Caco-2 (cell line): Measurements from ENCODE around the gene TSNAX. TPM values are rescaled to one million over a fixed set of nuclear protein-coding genes. Genes with fewer than 3 reads are reported as not detected.

Source experiments
- BruUV-seq: library from RNA; stranded (reverse); fragments of 400-500 nt; replicated peaks from 2 replicates; lab custom pipeline; 2021; lab: Mats Ljungman, UMichigan
- CTCF ChIA-PET: fragments of 300-600 bp; sonication (Branson Sonifier 250); formaldehyde crosslinking; loops from one replicate; lab custom pipeline; 2022; ENCODE audit warnings: antibody characterized with exemption; lab: Charles Lee
- POLR2A ChIA-PET: fragments of 300-600 bp; sonication (Branson Sonifier 250); formaldehyde crosslinking; loops from one replicate; lab custom pipeline; 2022; ENCODE audit warnings: antibody characterized with exemption; lab: Charles Lee
- DNase-seq, 2 experiments: peaks; one replicate each; pipeline versions ENCODE4 v3.0.0 to v3.0.0-alpha.2; 2020 to 2022
- H3K27me3 ChIP-seq: replicated peaks from 2 replicates; pipeline ENCODE4 v1.6.0; 2011; ENCODE audit warnings: low read length; ENCODE audit not compliant: control insufficient read depth, insufficient read depth
- H3K36me3 ChIP-seq: 2 replicates; pipeline ENCODE4 v1.5.1; 2011; ENCODE audit warnings: low read length; ENCODE audit not compliant: control insufficient read depth, insufficient read depth
- H3K4me1 ChIP-seq: fragments of 250-450 bp; sonication (Bioruptor Pico); 2 replicates; pipeline ENCODE4 v1.5.1; 2020; ENCODE audit warnings: mild to moderate bottlenecking
- H3K4me3 ChIP-seq: 2 replicates; pipeline ENCODE4 v1.5.1; 2011; ENCODE audit warnings: low read depth, mild to moderate bottlenecking, control low read depth, low read length
- H3K9me3 ChIP-seq: fragments of 250-450 bp; sonication (Bioruptor Pico); 2 replicates; pipeline ENCODE4 v1.5.1; 2020; ENCODE audit warnings: mild to moderate bottlenecking, moderate library complexity
- H3K27ac Mint-ChIP-seq: one replicate; pipeline ENCODE4 v1.8.0; 2022; ENCODE audit warnings: mixed read lengths; ENCODE audit not compliant: unreplicated experiment
- H3K27me3 Mint-ChIP-seq: one replicate; pipeline ENCODE4 v1.8.0; 2022; ENCODE audit warnings: mixed read lengths; ENCODE audit not compliant: insufficient read depth, unreplicated experiment
- H3K36me3 Mint-ChIP-seq: one replicate; pipeline ENCODE4 v1.8.0; 2022; ENCODE audit warnings: mild to moderate bottlenecking, mixed read lengths; ENCODE audit not compliant: insufficient read depth, unreplicated experiment
- H3K4me1 Mint-ChIP-seq: one replicate; pipeline ENCODE4 v1.8.0; 2022; ENCODE audit warnings: low read depth, mixed read lengths; ENCODE audit not compliant: unreplicated experiment
- H3K4me3 Mint-ChIP-seq: one replicate; pipeline ENCODE4 v1.8.0; 2022; ENCODE audit warnings: mild to moderate bottlenecking, moderate library complexity, mixed read lengths; ENCODE audit not compliant: unreplicated experiment
- H3K9me3 Mint-ChIP-seq: one replicate; pipeline ENCODE4 v1.8.0; 2022; ENCODE audit warnings: mixed read lengths; ENCODE audit not compliant: unreplicated experiment
- CTCF ChIP-seq, 2 experiments: fragments of 200-600 bp in 1 of 2; IDR thresholded peaks; 1 replicate in 1 of 2; 2 replicates in 1 of 2; pipeline versions ENCODE4 v1.5.1 to v1.8.0; 2011 to 2022; ENCODE audit warnings: antibody characterized with exemption in 1 of 2, control low read depth in 1 of 2, inconsistent platforms in 1 of 2, low read depth in 1 of 2, low read length in 1 of 2, mild to moderate bottlenecking in 1 of 2, moderate library complexity in 1 of 2; ENCODE audit not compliant: insufficient read depth in 1 of 2, severe bottlenecking in 1 of 2, unreplicated experiment in 1 of 2
- intact Hi-C: fragments of 100-400 bp; cut with micrococcal nuclease; formaldehyde crosslinking; loops from one replicate; pipeline ENCODE4 v1.10.0; 2022; ENCODE audit not compliant: unreplicated experiment
- total RNA-seq: library from RNA; stranded (reverse); gene quantifications from 2 replicates; pipeline ENCODE4 v1.2.3, GENCODE V29; 2022

Gene TSNAX
- total RNA-seq, 1 experiment from 2014 or later = 39.0 TPM

GRCh38 chr1:231507476-231508355 lies 20.8 kb upstream of the TSNAX start:
- ChIA-PET POLR2A (no interaction called here), CTCF (interaction anchor here (0.6 kb wide), 1 partner anchor 39 kb away, joined by 3 read pairs; no protein-coding TSS in a partner anchor)
- Histone ChIP-seq H3K27me3 (no peaks in the 10 kb centered on the region), H3K4me3 (no peak overlapping the region), H3K4me1 (peaks cover 20% of the 10 kb centered on the region), H3K36me3 (no peaks in the 10 kb centered on the region), H3K9me3 (no peaks in the 10 kb centered on the region)
- H3K27ac Mint-ChIP-seq = no peak overlapping the region
- H3K4me1 Mint-ChIP-seq = peaks cover 32% of the 10 kb centered on the region
- H3K27me3 Mint-ChIP-seq = no peaks in the 10 kb centered on the region
- no peak overlapping the region for H3K4me3 Mint-ChIP-seq
- no peak for TF ChIP-seq CTCF (IDR thresholded peaks at IDR 0.05; ENCODE audit: insufficient read depth in 1 of 2, low read depth in 1 of 2, low read length in 1 of 2, severe bottlenecking in 1 of 2, unreplicated experiment in 1 of 2)
- DNase-seq = no peak
- BruUV-seq = no TSS peak
- peaks cover 10% of the 10 kb centered on the region for H3K9me3 Mint-ChIP-seq
- intact Hi-C loops = loop anchor here (1.0 kb wide), 1 partner anchor 21 kb away; the partner anchor contains the start of gene TSNAX
- H3K36me3 Mint-ChIP-seq = no peaks in the 10 kb centered on the region

GRCh38 chr1:231508497-231508896 lies 20.0 kb upstream of the TSNAX start:
- no peak for TF ChIP-seq CTCF (IDR thresholded peaks at IDR 0.05; ENCODE audit: insufficient read depth in 1 of 2, low read depth in 1 of 2, low read length in 1 of 2, severe bottlenecking in 1 of 2, unreplicated experiment in 1 of 2)
- Mint-ChIP-seq H3K4me1 (peaks cover 32% of the 10 kb centered on the region), H3K36me3 (no peaks in the 10 kb centered on the region), H3K4me3 (no peak overlapping the region), H3K9me3 (peaks cover 10% of the 10 kb centered on the region), H3K27me3 (no peaks in the 10 kb centered on the region), H3K27ac (no peak overlapping the region)
- CTCF ChIA-PET = no interaction called here
- DNase-seq = no peak
- BruUV-seq = no TSS peak
- H3K36me3 ChIP-seq = no peaks in the 10 kb centered on the region
- H3K4me3 ChIP-seq = no peak overlapping the region
- intact Hi-C loops = loop anchor here (1.0 kb wide), 1 partner anchor 20 kb away; the partner anchor contains the start of gene TSNAX
- H3K4me1 ChIP-seq = peaks cover 20% of the 10 kb centered on the region
- H3K27me3 ChIP-seq = no peaks in the 10 kb centered on the region
- no peaks in the 10 kb centered on the region for H3K9me3 ChIP-seq
- POLR2A ChIA-PET = no interaction called here

- CTCF ChIA-PET = no interaction called here
- Mint-ChIP-seq H3K27ac (no peak overlapping the region), H3K27me3 (no peaks in the 10 kb centered on the region), H3K4me3 (no peak overlapping the region), H3K36me3 (no peaks in the 10 kb centered on the region), H3K4me1 (peaks cover 32% of the 10 kb centered on the region), H3K9me3 (peaks cover 10% of the 10 kb centered on the region)
- Histone ChIP-seq H3K36me3 (no peaks in the 10 kb centered on the region), H3K9me3 (no peaks in the 10 kb centered on the region), H3K4me3 (no peak overlapping the region), H3K27me3 (no peaks in the 10 kb centered on the region), H3K4me1 (peaks cover 20% of the 10 kb centered on the region)
- POLR2A ChIA-PET = no interaction called here
- intact Hi-C loops = loop anchor here (1.0 kb wide), 1 partner anchor 19 kb away; the partner anchor contains the start of gene TSNAX
- BruUV-seq = no TSS peak
- TF ChIP-seq CTCF (IDR thresholded peaks at IDR 0.05; ENCODE audit: insufficient read depth in 1 of 2, low read depth in 1 of 2, low read length in 1 of 2, severe bottlenecking in 1 of 2, unreplicated experiment in 1 of 2) = no peak
- no peak for DNase-seq
These were observed 19.5 kb upstream of the TSNAX start for GRCh38 chr1:231508941-231509340.
